NCI-H82 treated with DMSO at 0.1 percent for 48 hours (cell line): ENCODE measurements around the gene HGF.

Experiments
- DNase-seq: peaks from one replicate; lab custom pipeline; 2025; ENCODE audit not compliant: unreplicated experiment; lab: John Stamatoyannopoulos, UW

The HGF gene

DNA sequence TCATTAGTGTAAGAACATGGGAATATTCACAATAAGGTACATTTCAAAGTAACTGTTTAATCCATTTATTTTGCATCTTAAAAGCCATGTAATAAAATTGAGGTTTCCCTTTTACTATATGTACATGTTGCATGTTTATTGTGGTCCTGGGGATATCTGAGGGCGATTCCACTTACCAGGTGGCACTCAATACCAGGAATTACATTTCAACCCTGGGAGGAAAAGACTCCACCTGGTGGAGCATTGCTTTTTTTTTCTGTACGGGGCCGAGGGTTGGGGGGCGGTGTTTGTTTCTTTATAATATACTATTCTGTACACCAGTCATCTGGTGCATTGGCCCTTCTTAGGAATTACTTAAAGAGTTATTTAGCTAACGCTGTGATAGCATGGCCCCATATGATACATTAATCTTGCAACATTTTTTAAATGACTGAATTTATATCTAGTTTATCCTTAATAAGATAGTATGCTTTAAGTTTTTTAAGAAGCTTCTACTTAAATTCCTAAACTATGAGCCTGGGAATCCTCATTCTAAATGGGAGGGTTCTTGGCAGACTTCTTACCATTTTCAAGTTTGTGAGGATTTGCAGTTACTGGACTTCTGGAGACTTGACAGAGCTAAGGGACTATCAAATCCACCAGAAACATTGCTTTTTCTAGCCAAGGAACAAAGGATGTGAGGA is 7.2 kb upstream of the HGF start:
- no peak for DNase-seq

DNA sequence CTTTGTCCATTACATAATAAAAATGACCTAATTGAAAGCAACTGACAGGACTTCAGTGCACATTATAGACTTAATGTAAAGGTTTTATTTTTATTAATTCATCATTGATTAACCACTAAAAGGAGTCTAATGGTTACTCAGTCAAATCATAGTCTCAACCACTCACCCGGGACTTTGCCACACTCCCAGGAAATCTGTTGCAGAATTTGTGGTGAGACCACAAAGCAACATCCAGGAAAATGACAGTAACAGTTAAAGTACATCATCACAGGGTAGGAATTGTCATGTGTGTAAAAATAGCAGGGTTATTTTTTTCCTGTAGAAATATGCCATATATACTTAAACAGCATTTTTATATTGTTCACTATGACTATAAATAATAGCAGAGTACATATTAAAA is 6.3 kb upstream of the HGF start:
- no peak for DNase-seq

- no peak for DNase-seq
Observed at GRCh38 chr7:81775560-81775959, 5.7 kb upstream of the HGF start.

GRCh38 chr7:81774551-81774950 is 4.7 kb upstream of the HGF start:
- no peak for DNase-seq

DNA sequence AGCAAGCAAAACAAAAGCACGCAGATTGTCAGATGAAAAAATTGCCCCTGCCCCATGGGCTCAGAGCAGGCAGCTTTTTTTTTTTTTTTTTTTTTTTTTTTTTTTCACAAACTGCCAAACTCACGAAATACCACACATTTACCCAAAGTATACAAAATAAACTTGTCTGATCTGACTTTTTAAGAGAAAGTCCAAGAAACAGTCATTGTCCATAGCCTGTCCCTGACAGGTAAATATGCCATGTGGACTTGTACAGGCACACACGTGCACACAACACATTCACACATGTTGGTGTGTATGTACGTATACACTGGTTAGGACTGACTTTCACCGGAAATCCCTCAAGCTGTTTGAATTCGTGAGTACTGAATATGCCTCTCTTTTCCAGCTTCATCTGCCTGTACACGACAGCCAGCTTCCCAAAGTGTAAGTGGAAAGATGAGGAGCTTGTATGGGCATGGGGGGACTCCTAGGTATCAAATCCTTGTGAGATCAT is 929 bp upstream of the HGF start:
- DNase-seq: no peak

DNA sequence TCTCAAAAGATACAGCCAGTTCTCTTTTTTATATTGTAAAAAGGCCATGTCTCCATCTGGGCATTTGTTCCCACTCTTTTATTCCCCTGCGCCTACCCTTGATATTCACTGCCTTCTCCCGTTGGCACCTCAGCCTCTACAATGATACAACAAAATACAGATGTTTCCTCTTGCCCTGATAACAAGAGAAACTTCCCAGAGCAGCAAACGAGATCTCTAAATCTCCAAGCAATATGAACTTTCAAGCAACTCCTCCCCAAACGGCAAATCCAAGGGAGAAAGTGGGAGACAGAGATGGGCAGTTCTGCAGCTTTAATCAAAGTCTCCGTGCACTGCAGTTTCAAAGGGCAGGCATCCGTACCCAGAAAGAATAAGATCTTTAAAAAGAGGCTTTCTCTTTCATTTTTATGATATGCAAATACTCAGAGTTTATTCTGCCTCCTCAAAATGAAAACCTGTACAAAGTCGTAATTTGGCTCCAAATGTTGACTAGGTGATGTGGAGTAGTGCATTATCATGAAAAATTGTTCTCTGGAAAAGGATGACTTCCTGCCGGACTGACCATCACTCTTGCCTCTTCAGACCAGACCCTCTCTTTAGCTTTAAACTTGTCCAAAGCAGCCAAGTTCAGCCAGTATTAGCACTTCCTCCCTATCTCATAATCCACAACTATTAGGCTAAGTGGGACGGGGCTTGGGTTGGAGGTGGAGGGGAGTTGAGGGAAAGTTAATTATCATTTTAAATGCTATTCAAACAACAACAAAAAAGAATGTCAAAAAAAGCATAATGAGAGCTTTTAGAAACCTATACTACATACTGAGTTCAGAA is 682 bp downstream of the HGF start:
- no peak for DNase-seq

- DNase-seq: no peak
Observed at GRCh38 chr7:81767926-81768325, 1.9 kb downstream of the HGF start.

DNA sequence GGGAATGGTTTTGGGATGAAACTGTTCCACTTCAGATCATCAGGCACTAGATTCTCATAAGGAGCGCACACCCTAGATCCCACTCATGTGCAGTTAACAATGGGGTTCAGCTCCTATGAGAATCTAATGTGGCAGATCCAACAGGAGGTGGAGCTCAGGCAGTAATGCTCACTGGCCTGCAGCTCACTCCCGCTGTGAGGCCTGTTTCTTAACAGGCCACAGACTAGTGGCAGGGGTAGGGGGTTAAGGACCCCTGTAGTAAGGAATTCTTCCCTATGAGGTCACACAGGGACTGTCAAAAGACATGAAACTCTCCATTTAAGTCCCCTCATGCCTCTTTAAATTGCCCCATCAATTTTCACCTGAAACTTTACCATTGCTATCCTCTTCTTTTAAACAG is 8.0 kb downstream of the HGF start:
- no peak for DNase-seq

DNA sequence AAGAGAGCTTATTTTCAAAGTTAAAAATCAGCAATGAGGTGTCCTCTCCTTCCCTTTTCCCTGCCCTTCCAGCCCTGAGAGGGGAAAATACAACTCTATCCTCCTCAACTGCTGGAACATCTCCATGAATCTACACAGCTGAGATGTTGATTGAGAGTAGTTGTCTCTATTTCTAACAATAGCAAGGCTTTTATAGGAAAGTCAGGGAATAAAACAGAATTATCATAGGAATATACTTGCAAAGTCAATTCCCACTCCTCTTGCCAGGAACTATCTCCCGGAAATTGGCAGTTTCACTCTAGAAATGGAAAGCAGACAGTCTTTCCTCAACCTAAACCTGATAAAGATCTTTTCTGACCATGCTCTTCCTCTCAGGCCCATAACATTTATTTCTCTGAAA is 8.8 kb downstream of the HGF start:
- DNase-seq: no peak

GRCh38 chr7:81754918-81755696 is 14.7 kb downstream of the HGF start:
- no peak for DNase-seq

GRCh38 chr7:81753392-81753791 is 16.5 kb downstream of the HGF start:
- no peak for DNase-seq

- DNase-seq: no peak
Observed at GRCh38 chr7:81752318-81752714, 17.5 kb downstream of the HGF start.

DNA sequence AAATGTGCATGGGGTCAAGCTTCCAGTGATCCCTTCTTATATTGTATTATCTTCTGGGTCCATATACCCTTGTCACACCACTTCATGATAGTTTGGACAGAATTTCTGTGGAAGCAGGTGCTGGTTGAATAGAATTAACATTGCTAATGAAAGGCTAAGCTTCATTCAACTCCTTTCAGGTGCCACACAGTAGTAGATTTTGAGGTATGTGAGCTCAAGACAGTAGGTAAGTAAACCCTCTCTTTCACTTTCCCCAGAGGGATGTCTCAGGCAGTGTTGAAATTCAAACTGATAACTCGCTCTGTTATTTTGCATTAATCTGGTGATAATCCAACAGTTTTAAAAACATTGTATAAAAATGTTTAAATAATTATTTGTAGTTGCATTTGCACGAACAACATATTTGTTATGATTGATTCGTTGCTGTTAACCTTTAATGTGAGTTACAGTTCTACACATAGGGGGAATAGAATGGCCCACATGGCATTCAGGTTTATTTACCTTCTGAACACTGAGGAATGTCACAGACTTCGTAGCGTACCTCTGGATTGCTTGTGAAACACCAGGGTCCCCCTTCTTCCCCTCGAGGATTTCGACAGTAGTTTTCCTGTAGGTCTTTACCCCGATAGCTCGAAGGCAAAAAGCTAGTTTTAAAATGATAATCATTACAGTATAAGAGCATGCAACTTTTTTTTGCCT is 18.1 kb downstream of the HGF start:
- DNase-seq: no peak

- DNase-seq: no peak
Observed at GRCh38 chr7:81745637-81746036, 24.2 kb downstream of the HGF start.

DNA sequence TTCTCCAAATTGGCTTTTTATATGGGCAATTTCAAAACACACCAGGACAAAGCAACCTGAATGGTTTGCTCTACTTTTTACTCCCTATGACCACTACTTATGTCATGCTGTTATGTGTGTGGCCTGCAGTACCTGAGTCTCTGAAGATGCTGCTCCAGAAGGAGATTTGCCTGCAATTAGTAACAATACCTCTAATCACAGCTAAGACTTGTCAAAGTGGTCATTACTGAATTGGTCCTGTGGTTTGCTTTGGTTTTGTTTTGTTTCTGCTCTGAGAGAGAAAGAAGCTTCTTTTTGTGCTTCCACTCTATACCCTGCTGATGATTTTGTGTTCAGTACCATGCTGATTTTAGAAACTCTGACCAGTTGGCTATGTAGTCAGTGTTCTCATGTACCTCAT is 25.5 kb downstream of the HGF start:
- DNase-seq: no peak

- no peak for DNase-seq
Observed at GRCh38 chr7:81743665-81744064, 26.2 kb downstream of the HGF start.

DNA sequence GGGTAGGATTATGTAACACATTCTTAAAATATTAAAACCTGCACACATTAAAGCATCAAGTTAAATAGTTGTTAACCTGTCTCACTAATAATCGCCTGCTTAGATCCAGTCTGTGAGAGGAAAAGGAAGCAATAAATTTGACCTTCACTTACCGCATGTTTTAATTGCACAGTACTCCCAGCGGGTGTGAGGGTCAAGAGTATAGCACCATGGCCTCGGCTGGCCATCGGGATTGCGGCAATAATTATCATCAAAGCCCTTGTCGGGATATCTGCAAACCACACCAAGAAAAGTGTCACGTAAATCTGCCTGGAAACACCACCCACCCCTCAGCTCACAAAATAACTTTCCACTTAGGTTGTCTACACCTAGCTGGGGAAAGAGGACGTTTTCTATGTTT is 26.6 kb downstream of the HGF start:
- no peak for DNase-seq

DNA sequence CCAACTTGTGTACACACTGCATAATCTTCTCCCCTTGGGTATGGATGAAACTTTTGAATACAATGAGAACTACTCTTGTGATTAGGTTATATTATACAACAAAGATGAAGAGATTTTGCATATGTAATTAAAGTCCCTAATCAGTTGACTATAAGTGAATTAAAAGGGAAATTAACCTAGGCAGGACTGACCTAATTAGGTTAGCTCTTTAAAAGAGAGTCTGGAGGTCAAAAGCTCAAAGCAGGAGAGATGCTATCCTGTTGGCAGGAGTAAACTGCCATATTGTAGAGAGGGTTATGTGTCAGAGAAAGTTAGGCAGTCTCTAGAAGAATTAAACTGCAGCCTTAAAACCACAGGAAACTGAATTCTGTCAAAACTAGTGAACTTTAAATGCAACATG is 29.4 kb downstream of the HGF start:
- no peak for DNase-seq

DNA sequence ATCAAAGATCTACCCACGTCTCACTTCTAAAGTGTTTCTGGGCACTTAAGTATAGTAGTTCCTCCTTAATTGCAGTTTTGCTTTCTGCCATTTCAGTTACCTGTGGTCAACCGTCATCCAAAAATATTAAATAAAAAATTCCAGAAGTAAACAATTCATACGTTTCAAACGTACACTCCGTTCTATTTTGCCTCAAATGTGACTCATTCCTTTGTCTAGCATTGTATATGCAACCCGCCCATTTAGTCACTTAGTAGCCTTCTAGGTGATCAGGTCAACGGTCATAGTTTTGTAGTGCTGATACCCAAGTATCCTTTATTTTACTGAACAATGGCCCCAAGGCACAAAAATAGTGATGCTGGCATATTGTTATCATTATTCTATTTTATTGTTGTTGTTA is 33.8 kb downstream of the HGF start:
- no peak for DNase-seq

- DNase-seq: no peak
Observed at GRCh38 chr7:81725812-81726127, 44.1 kb downstream of the HGF start.
